ENCODE measurements around the gene ANKRD24.

- TF ChIP-seq ARNTL (CRISPR knock-in tag; IDR thresholded peaks at IDR 0.05; ENCODE audit: borderline replicate concordance, low read depth) (no peak), TCF4 (CRISPR knock-in tag; IDR thresholded peaks at IDR 0.05; ENCODE audit: borderline replicate concordance) (no peak), ZFP30 (CRISPR knock-in tag; IDR thresholded peaks at IDR 0.05) (no peak), RARB (CRISPR knock-in tag; IDR thresholded peaks at IDR 0.05) (no peak), TOX (CRISPR knock-in tag; IDR thresholded peaks at IDR 0.05; ENCODE audit: borderline replicate concordance) (no peak), ZNF8 (CRISPR knock-in tag; IDR thresholded peaks at IDR 0.05) (no peak), PPARA (CRISPR knock-in tag; IDR thresholded peaks at IDR 0.05; ENCODE audit: borderline replicate concordance) (no peak), ESRRG (CRISPR knock-in tag; IDR thresholded peaks at IDR 0.05) (no peak)
- TF ChIP-seq, protein P1, sequence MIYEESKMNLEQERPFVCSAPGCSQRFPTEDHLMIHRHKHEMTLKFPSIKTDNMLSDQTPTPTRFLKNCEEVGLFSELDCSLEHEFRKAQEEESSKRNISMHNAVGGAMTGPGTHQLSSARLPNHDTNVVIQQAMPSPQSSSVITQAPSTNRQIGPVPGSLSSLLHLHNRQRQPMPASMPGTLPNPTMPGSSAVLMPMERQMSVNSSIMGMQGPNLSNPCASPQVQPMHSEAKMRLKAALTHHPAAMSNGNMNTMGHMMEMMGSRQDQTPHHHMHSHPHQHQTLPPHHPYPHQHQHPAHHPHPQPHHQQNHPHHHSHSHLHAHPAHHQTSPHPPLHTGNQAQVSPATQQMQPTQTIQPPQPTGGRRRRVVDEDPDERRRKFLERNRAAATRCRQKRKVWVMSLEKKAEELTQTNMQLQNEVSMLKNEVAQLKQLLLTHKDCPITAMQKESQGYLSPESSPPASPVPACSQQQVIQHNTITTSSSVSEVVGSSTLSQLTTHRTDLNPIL (CRISPR knock-in tag; IDR thresholded peaks at IDR 0.05; ENCODE audit: low read depth): no peak
These were observed 32.8 kb upstream of the ANKRD24 start for GRCh38 chr19:4149518-4150288.

All from SK-N-SH treated with all-trans-retinoic acid at 6 μM for 48 hours (cell line).